Activated CD4-positive, alpha-beta memory T cell treated with anti-CD3 and anti-CD28 coated beads, Interleukin-2, amount 10 ng/mL, durations not matched to agents 7 days and 5 days (primary cell): Measurements from ENCODE around the gene SURF2. TPM values are rescaled to one million over a fixed set of nuclear protein-coding genes. Genes with fewer than 3 reads are reported as not detected.

Experiments used
- total RNA-seq, 2 experiments: library from RNA; stranded (reverse); gene quantifications; one replicate each; pipeline ENCODE4 v1.2.3, GENCODE V29; 2021

SURF2 gene
- total RNA-seq, 2 experiments from 2014 or later = 10.2 TPM

Other genes with a start within 250 kb of the SURF2 start
- 100 to 1,000 TPM; 113 to 123 TPM for gene RALGDS, start 235.3 kb upstream of the SURF2 start, total RNA-seq
- gene GBGT1, start 192.6 kb upstream of the SURF2 start, total RNA-seq = 1 to 10 TPM; 2.5 to 3.9 TPM
- gene OBP2B, start 147.3 kb upstream of the SURF2 start, total RNA-seq = not detected
- under 1 TPM; 0.20 to 0.53 TPM for gene ABO, start 81.3 kb upstream of the SURF2 start, total RNA-seq
- 10 to 100 TPM in 1 of 2 experiments, 1 to 10 TPM in 1; 9.3 to 10.9 TPM for gene SURF6, start 20.4 kb upstream of the SURF2 start, total RNA-seq
- gene MED22, start 8.4 kb upstream of the SURF2 start, total RNA-seq = 10 to 100 TPM; 21.1 to 23.3 TPM
- gene RPL7A, start 8.3 kb upstream of the SURF2 start, total RNA-seq = 1,000 to 10,000 TPM; 1,627 to 1,632 TPM
- gene SURF1, start 63 bp upstream of the SURF2 start, total RNA-seq = 10 to 100 TPM; 33.8 to 37.6 TPM
- 100 to 1,000 TPM; 249 to 260 TPM for gene SURF4, start 19.5 kb downstream of the SURF2 start, total RNA-seq
- gene STKLD1, start 19.8 kb downstream of the SURF2 start, total RNA-seq = under 1 TPM; 0.65 to 0.71 TPM
- gene REXO4, start 61.5 kb downstream of the SURF2 start, total RNA-seq = 10 to 100 TPM; 19.7 to 21.7 TPM
- 1 to 10 TPM; 2.1 to 2.4 TPM for gene ADAMTS13, start 65.8 kb downstream of the SURF2 start, total RNA-seq
- 1 to 10 TPM in 1 of 2 experiments, under 1 TPM in 1; 0.68 to 1.2 TPM for gene CACFD1, start 103.4 kb downstream of the SURF2 start, total RNA-seq
- gene SLC2A6, start 122.5 kb downstream of the SURF2 start, total RNA-seq = 1 to 10 TPM; 1.2 to 2.0 TPM
- gene MYMK, start 168.4 kb downstream of the SURF2 start, total RNA-seq = not detected
- gene ADAMTSL2, start 178.2 kb downstream of the SURF2 start, total RNA-seq = not detected